Bronchial epithelial cell (primary cell): ENCODE data around the gene SPOCD1. TPM values are rescaled to one million over a fixed set of nuclear protein-coding genes. Genes with fewer than 3 reads are reported as not detected.

Source experiments
- DNase-seq: peaks from one replicate; pipeline ENCODE4 v3.0.0-alpha.2; 2010; ENCODE audit warnings: low read depth
- FAIRE-seq: peaks from 2 replicates; lab custom pipeline; 2011; peaks lifted over from hg19 to GRCh38; lab: Jason Lieb, UNC
- H3K27me3 ChIP-seq: 2 replicates; pipeline ENCODE4 v1.5.1; 2011; ENCODE audit warnings: low read length; ENCODE audit not compliant: control insufficient read depth, insufficient read depth
- H3K36me3 ChIP-seq: 2 replicates; pipeline ENCODE4 v1.5.1; 2011; ENCODE audit warnings: low read length; ENCODE audit not compliant: control insufficient read depth, insufficient read depth
- H3K4me3 ChIP-seq: 2 replicates; pipeline ENCODE4 v1.5.1; 2011; ENCODE audit warnings: mild to moderate bottlenecking, low read depth, low read length, control low read depth
- CTCF ChIP-seq: IDR thresholded peaks from 2 replicates; pipeline ENCODE4 v1.5.1; 2011; ENCODE audit warnings: mild to moderate bottlenecking, moderate library complexity, low read length, control low read depth, inconsistent platforms; ENCODE audit not compliant: insufficient read depth, severe bottlenecking
- total RNA-seq: library from RNA; depleted of rRNA; stranded (reverse); fragments of >200 nt; gene quantifications from 2 replicates; pipeline ENCODE4 v1.2.1, GENCODE V29; 2014

Gene SPOCD1
- total RNA-seq, 1 donor from 2014 or later = 1.1 TPM

- H3K36me3 ChIP-seq = no peaks in the 10 kb centered on the region
- H3K4me3 ChIP-seq = no peak overlapping the region
- TF ChIP-seq CTCF = no peak
- no peaks in the 10 kb centered on the region for H3K27me3 ChIP-seq
- FAIRE-seq = no peak
- DNase-seq = no peak
Measured at GRCh38 chr1:31859044-31859443, 43.2 kb upstream of the SPOCD1 start.

- DNase-seq (no peak), FAIRE-seq (no peak)
- H3K27me3 ChIP-seq = no peaks in the 10 kb centered on the region
- no peaks in the 10 kb centered on the region for H3K36me3 ChIP-seq
- no peak overlapping the region for H3K4me3 ChIP-seq
- TF ChIP-seq CTCF = no peak
Measured at GRCh38 chr1:31857863-31858262, 42.0 kb upstream of the SPOCD1 start.

- DNase-seq (no peak), FAIRE-seq (no peak)
- H3K36me3 ChIP-seq = no peaks in the 10 kb centered on the region
- H3K27me3 ChIP-seq = no peaks in the 10 kb centered on the region
- no peak overlapping the region for H3K4me3 ChIP-seq
- TF ChIP-seq CTCF = no peak
Measured at GRCh38 chr1:31856140-31856539, 40.3 kb upstream of the SPOCD1 start.

- no peak for FAIRE-seq
- Histone ChIP-seq H3K36me3 (no peaks in the 10 kb centered on the region), H3K4me3 (no peak overlapping the region), H3K27me3 (no peaks in the 10 kb centered on the region)
- peak; percentile 52 for DNase-seq
- TF ChIP-seq CTCF = no peak
Measured at GRCh38 chr1:31855038-31855845, 39.4 kb upstream of the SPOCD1 start.

GRCh38 chr1:31849653-31850052, 33.8 kb upstream of the SPOCD1 start:
- DNase-seq (no peak), FAIRE-seq (no peak)
- H3K27me3 ChIP-seq = no peaks in the 10 kb centered on the region
- no peak for TF ChIP-seq CTCF
- no peak overlapping the region for H3K4me3 ChIP-seq
- H3K36me3 ChIP-seq = no peaks in the 10 kb centered on the region
